T-cell (primary cell): ENCODE data around the gene HOXB1. TPM values are rescaled to one million over a fixed set of nuclear protein-coding genes. Genes with fewer than 3 reads are reported as not detected.

Experiments used
- ATAC-seq, 4 experiments: fragments of 200-7000 bp in 3 of 4; fragments of 150-1000 bp in 1 of 4; cut with Tn5 transposase; replicated peaks in 1 of 4; 1 replicate in 3 of 4; 2 replicates in 1 of 4; pipeline ENCODE4 v1.10.0; 2021; ENCODE audit warnings: moderate library complexity in 3 of 4, mild to moderate bottlenecking in 2 of 4, moderate number of reproducible peaks in 1 of 4
- CTCF ChIA-PET, 2 donors: fragments of 300-600 bp; sonication (Branson Sonifier 250); formaldehyde crosslinking; loops; one replicate each; lab custom pipeline; 2022; ENCODE audit warnings: antibody characterized with exemption in 2 of 2; lab: Charles Lee
- POLR2A ChIA-PET, 2 donors: fragments of 300-600 bp; sonication (Branson Sonifier 250); formaldehyde crosslinking; loops; one replicate each; lab custom pipeline; 2022; ENCODE audit warnings: antibody characterized with exemption in 2 of 2; lab: Charles Lee
- DNase-seq, 35 experiments: peaks; one replicate each; pipeline versions ENCODE4 v3.0.0 to v3.0.0-alpha.2; 2013 to 2023
- H3K27ac ChIP-seq: one replicate; pipeline ENCODE4 v1.5.1; 2013; ENCODE audit warnings: low read length
- H3K27me3 ChIP-seq, 2 experiments: replicated peaks in 1 of 2; 1 replicate in 1 of 2; 2 replicates in 1 of 2; pipeline versions ENCODE4 v1.6.1 to v1.7.0; 2013; ENCODE audit warnings: low read length in 1 of 2, mixed read lengths in 1 of 2; ENCODE audit not compliant: control insufficient read depth in 2 of 2, insufficient read depth in 2 of 2; ENCODE audit errors: extremely low read depth in 1 of 2
- H3K36me3 ChIP-seq, 2 donors: 1 replicate in 1 of 2; 2 replicates in 1 of 2; pipeline versions ENCODE4 v1.6.1 to v1.7.0; 2013; ENCODE audit warnings: low read length in 1 of 2; ENCODE audit not compliant: control insufficient read depth in 2 of 2, insufficient read depth in 1 of 2; ENCODE audit errors: extremely low read depth in 1 of 2
- H3K4me1 ChIP-seq, 2 experiments: 1 replicate in 1 of 2; 2 replicates in 1 of 2; pipeline versions ENCODE4 v1.6.1 to v1.7.0; 2013; ENCODE audit warnings: low read length in 2 of 2, mixed read lengths in 1 of 2; ENCODE audit not compliant: insufficient read depth in 2 of 2, control insufficient read depth in 1 of 2; ENCODE audit errors: extremely low read depth in 1 of 2
- H3K4me3 ChIP-seq, 2 donors: 1 replicate in 1 of 2; 2 replicates in 1 of 2; pipeline versions ENCODE4 v1.5.1 to v1.7.0; 2013; ENCODE audit warnings: mild to moderate bottlenecking in 2 of 2, low read length in 1 of 2, moderate library complexity in 1 of 2; ENCODE audit not compliant: control insufficient read depth in 1 of 2; ENCODE audit errors: extremely low read depth in 1 of 2
- H3K9me3 ChIP-seq: 2 replicates; pipeline ENCODE4 v1.7.0; 2013
- H3K27ac Mint-ChIP-seq, 2 donors: one replicate each; pipeline ENCODE4 v1.8.0; 2020 to 2021; ENCODE audit warnings: mild to moderate bottlenecking in 2 of 2, mixed read lengths in 2 of 2
- H3K27me3 Mint-ChIP-seq, 2 donors: one replicate each; pipeline ENCODE4 v1.8.0; 2021 to 2022; ENCODE audit warnings: mixed read lengths in 2 of 2
- H3K36me3 Mint-ChIP-seq: one replicate; pipeline ENCODE4 v1.8.0; 2021; ENCODE audit warnings: mixed read lengths
- H3K4me1 Mint-ChIP-seq, 3 donors: one replicate each; pipeline ENCODE4 v1.8.0; 2020 to 2022; ENCODE audit warnings: mixed read lengths in 3 of 3, mild to moderate bottlenecking in 1 of 3
- H3K4me3 Mint-ChIP-seq, 3 donors: one replicate each; pipeline ENCODE4 v1.8.0; 2020 to 2022; ENCODE audit warnings: mild to moderate bottlenecking in 3 of 3, mixed read lengths in 3 of 3, moderate library complexity in 3 of 3
- H3K9me3 Mint-ChIP-seq, 3 donors: one replicate each; pipeline ENCODE4 v1.8.0; 2020 to 2022; ENCODE audit warnings: mixed read lengths in 3 of 3
- WGBS: methylation state at CpG from one replicate; pipeline ENCODE4 v1.1.5; 2013; ENCODE audit warnings: missing lambda C conversion rate; ENCODE audit not compliant: insufficient coverage; 5-methylcytosine and 5-hydroxymethylcytosine counted together
- total RNA-seq, 35 experiments: library from RNA in 6 of 35; stranded (reverse) in 6 of 35; fragments of 120-200 nt in 1 of 35; gene quantifications; one replicate each; pipeline versions ENCODE4 v1.2.1 to v1.2.4 and lab custom pipeline; 2013 to 2026

HOXB1 gene
- total RNA-seq: not detected
- not detected for total RNA-seq (2013)
- 0 to 0.05 (median 0) reads per million in 29 experiments for total RNA-seq (lab: John Stamatoyannopoulos, UW)

GRCh38 chr17:48530887-48531272, at the start of gene HOXB1:
Gene HOXB1 (minus strand): TSS chr17:48531011. CDS start chr17:48530904, 107 bp downstream.
- H3K27me3 ChIP-seq: peaks cover 0 to 41% of the 10 kb centered on the region in 2 experiments
- no peaks in the 10 kb centered on the region for H3K9me3 ChIP-seq
- DNase-seq (no peak), ATAC-seq (no peak)
- H3K36me3 Mint-ChIP-seq: no peaks in the 10 kb centered on the region
- no CpG with 5 or more reads among the region's 15 CpGs for WGBS
- H3K9me3 Mint-ChIP-seq: no peaks in the 10 kb centered on the region
- peaks cover 9 to 18% of the 10 kb centered on the region in 2 donors for H3K27me3 Mint-ChIP-seq
- no peak within 1 kb of the TSS for H3K4me3 ChIP-seq
- no peak within 1 kb of the TSS for H3K4me3 Mint-ChIP-seq
- POLR2A ChIA-PET: no interaction called here
- CTCF ChIA-PET: no interaction called here
- peaks cover 0 to 13% of the 10 kb centered on the region in 2 experiments for H3K4me1 ChIP-seq
- peaks cover 6 to 15% (median 9%) of the 10 kb centered on the region in 3 donors for H3K4me1 Mint-ChIP-seq
- H3K27ac Mint-ChIP-seq: no peak within 1 kb of the TSS
- no peaks in the 10 kb centered on the region for H3K36me3 ChIP-seq
- no peak within 1 kb of the TSS for H3K27ac ChIP-seq

GRCh38 chr17:48579760-48580554, 49.1 kb upstream of the HOXB1 start:
- Mint-ChIP-seq H3K4me3 (peak overlapping the region; percentile 18 to 89 (median 87)), H3K36me3 (no peaks in the 10 kb centered on the region), H3K27me3 (peaks cover 49 to 60% of the 10 kb centered on the region in 2 donors), H3K27ac (peak overlapping the region in 1 of 2 donors; percentile 43), H3K4me1 (peaks cover 37 to 68% (median 50%) of the 10 kb centered on the region in 3 donors), H3K9me3 (no peaks in the 10 kb centered on the region)
- H3K27me3 ChIP-seq: peaks cover 0 to 67% of the 10 kb centered on the region in 2 experiments
- no peaks in the 10 kb centered on the region for H3K9me3 ChIP-seq
- 83% methylated on average over 4 of the region's 26 CpGs for WGBS
- ChIA-PET POLR2A (interaction anchor here (0.6 to 0.7 kb wide), 3 partner anchors 38 to 171 kb away, joined by 3 to 8 read pairs (median 4); no protein-coding TSS in a partner anchor), CTCF (interaction anchor here in 1 of 2 donors (0.6 kb wide), 1 partner anchor 69 kb away, joined by 5 read pairs; no protein-coding TSS in a partner anchor)
- H3K4me1 ChIP-seq: peaks cover 8 to 63% of the 10 kb centered on the region in 2 experiments
- H3K36me3 ChIP-seq: no peaks in the 10 kb centered on the region
- ATAC-seq: no peak
- no peak overlapping the region for H3K27ac ChIP-seq
- H3K4me3 ChIP-seq: no peak overlapping the region
- DNase-seq: no peak

GRCh38 chr17:48579471-48579759, 48.6 kb upstream of the HOXB1 start:
- Histone ChIP-seq H3K4me3 (no peak overlapping the region), H3K4me1 (peaks cover 8 to 61% of the 10 kb centered on the region in 2 experiments), H3K36me3 (no peaks in the 10 kb centered on the region), H3K27me3 (peaks cover 0 to 62% of the 10 kb centered on the region in 2 experiments), H3K27ac (no peak overlapping the region), H3K9me3 (no peaks in the 10 kb centered on the region)
- no CpG with 5 or more reads among the region's 7 CpGs for WGBS
- Mint-ChIP-seq H3K27me3 (peaks cover 46 to 56% of the 10 kb centered on the region in 2 donors), H3K9me3 (no peaks in the 10 kb centered on the region), H3K4me3 (peak overlapping the region; percentile 85 to 89 (median 87)), H3K4me1 (peaks cover 35 to 66% (median 48%) of the 10 kb centered on the region in 3 donors), H3K36me3 (no peaks in the 10 kb centered on the region), H3K27ac (no peak overlapping the region)
- ChIA-PET CTCF (no interaction called here), POLR2A (no interaction called here)
- ATAC-seq: no peak
- DNase-seq: no peak

GRCh38 chr17:48578616-48579470, 48.0 kb upstream of the HOXB1 start:
- Histone ChIP-seq H3K4me3 (peak overlapping the region; percentile 82 to 94), H3K9me3 (no peaks in the 10 kb centered on the region), H3K27ac (peak overlapping the region; percentile 34), H3K27me3 (peaks cover 0 to 62% of the 10 kb centered on the region in 2 experiments), H3K4me1 (peaks cover 8 to 61% of the 10 kb centered on the region in 2 experiments), H3K36me3 (no peaks in the 10 kb centered on the region)
- WGBS: 16% methylated on average over 32 of the region's 43 CpGs
- H3K4me1 Mint-ChIP-seq: peaks cover 35 to 64% (median 48%) of the 10 kb centered on the region in 3 donors
- DNase-seq (peak in 1 of 35 experiments; percentile 41), ATAC-seq (peak; percentile 46 to 58 (median 53))
- POLR2A ChIA-PET: no interaction called here
- H3K4me3 Mint-ChIP-seq: peak overlapping the region; percentile 85 to 89 (median 87)
- CTCF ChIA-PET: interaction anchor here in 1 of 2 donors (0.6 kb wide), 1 partner anchor 108 kb away, joined by 9 read pairs; no protein-coding TSS in a partner anchor
- no peaks in the 10 kb centered on the region for H3K9me3 Mint-ChIP-seq
- H3K27me3 Mint-ChIP-seq: peaks cover 42 to 51% of the 10 kb centered on the region in 2 donors
- H3K27ac Mint-ChIP-seq: peak overlapping the region; percentile 11 to 63
- no peaks in the 10 kb centered on the region for H3K36me3 Mint-ChIP-seq

GRCh38 chr17:48577946-48578615, 47.3 kb upstream of the HOXB1 start, which contains the start of gene HOXB4:
Gene HOXB4 (minus strand): TSS chr17:48578350. CDS start chr17:48578319, 31 bp downstream.
- Mint-ChIP-seq H3K9me3 (no peaks in the 10 kb centered on the region), H3K27ac (peak within 1 kb of the TSS; percentile 71 to 76), H3K4me1 (peaks cover 33 to 65% (median 48%) of the 10 kb centered on the region in 3 donors), H3K36me3 (no peaks in the 10 kb centered on the region), H3K4me3 (peak within 1 kb of the TSS; percentile 85 to 89 (median 87)), H3K27me3 (peaks cover 35 to 43% of the 10 kb centered on the region in 2 donors)
- 0% methylated on average over 26 of the region's 58 CpGs for WGBS
- no peaks in the 10 kb centered on the region for H3K9me3 ChIP-seq
- POLR2A ChIA-PET: interaction anchor here in 1 of 2 donors (0.6 kb wide), 2 partner anchors 224 to 226 kb away, joined by 3 read pairs; no protein-coding TSS in a partner anchor
- ATAC-seq (peak; percentile 75 to 87 (median 79)), DNase-seq (peak in 34 of 35 experiments; percentile 37 to 81 (median 55))
- no peaks in the 10 kb centered on the region for H3K36me3 ChIP-seq
- CTCF ChIA-PET: no interaction called here
- H3K4me3 ChIP-seq: peak within 1 kb of the TSS; percentile 82 to 94
- peaks cover 0 to 62% of the 10 kb centered on the region in 2 experiments for H3K27me3 ChIP-seq
- peaks cover 8 to 61% of the 10 kb centered on the region in 2 experiments for H3K4me1 ChIP-seq
- peak within 1 kb of the TSS; percentile 34 for H3K27ac ChIP-seq
